Right cardiac atrium (tissue), 5 donors: Measurements from ENCODE around the gene ELAVL1. TPM values are rescaled to one million over a fixed set of nuclear protein-coding genes. Genes with fewer than 3 reads are reported as not detected.

Experiments used
- ATAC-seq, 2 donors: fragments of 200-7000 bp; cut with Tn5 transposase; one replicate each; pipeline versions ENCODE4 v1.8.0 to v1.9.1; 2020; ENCODE audit warnings: moderate library complexity in 2 of 2, mild to moderate bottlenecking in 1 of 2
- DNase-seq, 3 donors: peaks; one replicate each; pipeline ENCODE4 v3.0.0-alpha.2; 2020
- H3K27ac ChIP-seq: one replicate; pipeline ENCODE4 v1.5.1; 2013; ENCODE audit warnings: mild to moderate bottlenecking, low read length, control low read depth, moderate library complexity
- H3K27me3 ChIP-seq: one replicate; pipeline ENCODE4 v1.6.1; 2013; ENCODE audit not compliant: control insufficient read depth, insufficient read depth
- H3K4me1 ChIP-seq: one replicate; pipeline ENCODE4 v1.6.1; 2013; ENCODE audit warnings: low read length; ENCODE audit not compliant: control insufficient read depth, insufficient read depth
- H3K4me3 ChIP-seq: one replicate; pipeline ENCODE4 v1.5.1; 2013; ENCODE audit warnings: low read length, control low read depth
- H3K9me3 ChIP-seq: one replicate; pipeline ENCODE4 v1.6.1; 2013; ENCODE audit warnings: low read length; ENCODE audit not compliant: control insufficient read depth
- WGBS: extraction: QIAGEN DNeasy Blood & Tissue Kit; methylation state at CpG from one replicate; pipeline ENCODE4 v1.1.7; 2013; 5-methylcytosine and 5-hydroxymethylcytosine counted together
- intact Hi-C, 4 donors: fragments of 100-400 bp; cut with DNase I; formaldehyde crosslinking; loops; one replicate each; pipeline versions ENCODE4 v1.11.0 to v1.14.0; 2022 to 2023
- polyA plus RNA-seq: library from polyadenylated mRNA; stranded (reverse); fragments of 200-250 nt; gene quantifications from one replicate; pipeline ENCODE4 v1.2.3, GENCODE V29; 2013
- total RNA-seq, 4 donors: library from RNA; stranded (reverse); fragmentation: NEBNext Ultra II Directional; extraction: Animal tissue kit (Norgen Biotek cat#: 25700); gene quantifications; one replicate each; pipeline ENCODE4 v1.2.1, GENCODE V29; 2021
- donor health status: healthy with polysubstance abuse.
- donor health status: DM: no; HTN: yes; CAD: no.
- donor health status: DM: no; HTN: no; CAD: no.
- donor health status: DM: no; HTN: yes; CAD: no; lungs with severe emphysema.
- donor health status: DM: yes; HTN: yes; CAD: no.

Gene ELAVL1
- total and polyA plus RNA-seq, 5 donors: 28.4 to 67.5 (median 64.2) TPM

DNA sequence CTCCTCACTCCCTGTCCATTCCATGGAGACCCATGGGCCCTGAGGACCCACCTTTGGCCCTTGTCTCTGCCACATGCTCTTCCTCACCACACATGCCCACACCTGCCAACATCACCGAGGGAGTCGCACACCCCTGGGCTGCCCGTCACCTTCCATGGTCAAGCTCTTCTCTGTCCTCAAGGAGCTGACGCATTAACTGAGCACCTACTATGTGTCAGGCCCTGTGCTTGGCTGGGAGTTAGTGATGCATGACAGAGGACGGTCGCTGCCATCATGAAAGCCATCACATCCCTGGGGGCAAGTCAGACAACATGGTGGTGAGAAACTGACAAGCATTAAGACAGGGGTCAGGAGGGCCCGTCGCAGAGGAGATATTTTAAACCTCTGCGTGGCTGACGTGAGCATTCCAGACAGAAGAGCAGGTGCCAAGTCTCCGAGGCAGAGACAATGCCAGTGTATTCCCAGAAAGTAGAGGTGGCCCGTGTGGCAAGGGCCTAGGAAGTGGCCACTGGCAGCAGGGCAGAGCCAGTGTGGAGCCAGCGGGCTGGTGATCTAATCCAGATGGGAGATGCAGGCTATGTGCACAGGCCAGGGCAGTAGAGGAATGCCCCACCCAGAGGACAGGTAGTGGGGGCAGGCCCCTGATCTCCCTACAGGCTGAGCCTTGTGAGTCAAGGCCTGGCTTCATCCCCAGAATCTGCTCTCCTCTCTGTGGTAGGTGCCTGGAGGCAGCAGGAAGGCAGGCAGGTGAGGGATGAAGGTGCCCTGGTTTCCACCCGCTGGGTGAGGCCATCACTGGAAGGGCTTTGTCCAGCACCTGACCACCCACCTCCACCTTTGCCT, 21.2 kb downstream of the ELAVL1 start:
- no peaks in the 10 kb centered on the region for H3K27me3 ChIP-seq
- peak overlapping the region; percentile 16 for H3K27ac ChIP-seq
- ATAC-seq: peak; percentile 32 to 59
- H3K4me3 ChIP-seq: no peak overlapping the region
- H3K9me3 ChIP-seq: no peaks in the 10 kb centered on the region
- DNase-seq: peak in 1 of 3 donors; percentile 7
- 77% methylated on average over 14 of the region's 14 CpGs for WGBS
- H3K4me1 ChIP-seq: peaks cover 12% of the 10 kb centered on the region
- intact Hi-C loops: no loop called here

GRCh38 chr19:7983286-7983950, 22.0 kb downstream of the ELAVL1 start:
- ATAC-seq: no peak

DNA sequence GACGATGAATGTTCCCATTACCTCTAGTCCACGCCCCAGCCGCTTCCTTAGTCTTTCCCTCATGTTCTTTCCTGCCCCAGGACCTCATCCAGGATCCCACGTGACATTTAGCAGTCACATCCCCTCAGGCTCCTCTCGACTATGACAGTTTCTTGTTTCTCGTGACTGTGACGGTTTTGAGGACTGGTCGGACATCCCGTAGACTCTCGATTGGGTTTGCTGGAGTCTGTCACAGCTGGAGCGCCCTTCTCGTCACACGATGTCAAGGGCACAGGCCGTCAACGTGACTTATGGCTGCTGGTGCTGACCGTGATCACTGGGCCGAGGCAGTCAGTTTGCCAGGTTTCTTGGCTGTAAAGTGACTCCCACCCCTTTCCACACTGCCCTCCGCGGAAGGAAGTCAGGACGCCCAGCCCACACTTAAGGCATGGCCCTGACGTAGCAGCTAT, 22.8 kb downstream of the ELAVL1 start:
- Histone ChIP-seq H3K9me3 (no peaks in the 10 kb centered on the region), H3K4me3 (no peak overlapping the region), H3K27me3 (no peaks in the 10 kb centered on the region), H3K4me1 (peaks cover 9% of the 10 kb centered on the region), H3K27ac (peak overlapping the region; percentile 40)
- WGBS: 51% methylated on average over 21 of the region's 21 CpGs
- intact Hi-C loops: no loop called here
- DNase-seq (peak in 1 of 3 donors; percentile 37), ATAC-seq (peak in 1 of 2 donors; percentile 59)

More at GRCh38 chr19:7983286-7983950, 22.0 kb downstream of the ELAVL1 start:
- 82% methylated on average over 18 of the region's 18 CpGs for WGBS
- H3K4me3 ChIP-seq: no peak overlapping the region
- intact Hi-C loops: no loop called here
- peak overlapping the region; percentile 40 for H3K27ac ChIP-seq
- DNase-seq: peak in 1 of 3 donors; percentile 23
- H3K27me3 ChIP-seq: no peaks in the 10 kb centered on the region
- H3K9me3 ChIP-seq: no peaks in the 10 kb centered on the region
- H3K4me1 ChIP-seq: peaks cover 12% of the 10 kb centered on the region

GRCh38 chr19:7982103-7982502, 23.3 kb downstream of the ELAVL1 start:
- intact Hi-C loops: no loop called here
- H3K4me3 ChIP-seq: no peak overlapping the region
- WGBS: 79% methylated on average over 10 of the region's 10 CpGs
- ATAC-seq (no peak), DNase-seq (peak in 1 of 3 donors; percentile 11)
- H3K4me1 ChIP-seq: peaks cover 8% of the 10 kb centered on the region
- peak overlapping the region; percentile 46 for H3K27ac ChIP-seq
- H3K27me3 ChIP-seq: no peaks in the 10 kb centered on the region
- H3K9me3 ChIP-seq: no peaks in the 10 kb centered on the region

- DNase-seq: peak in 1 of 3 donors; percentile 35
- 95% methylated on average over 7 of the region's 7 CpGs for WGBS
- Histone ChIP-seq H3K4me3 (no peak overlapping the region), H3K9me3 (no peaks in the 10 kb centered on the region), H3K27me3 (no peaks in the 10 kb centered on the region), H3K27ac (peak overlapping the region; percentile 46), H3K4me1 (peaks cover 8% of the 10 kb centered on the region)
- intact Hi-C loops: no loop called here
- ATAC-seq: no peak
Measured at GRCh38 chr19:7981661-7982060, 23.8 kb downstream of the ELAVL1 start.

- Histone ChIP-seq H3K4me1 (peaks cover 8% of the 10 kb centered on the region), H3K27ac (no peak overlapping the region), H3K4me3 (no peak overlapping the region), H3K27me3 (no peaks in the 10 kb centered on the region), H3K9me3 (no peaks in the 10 kb centered on the region)
- 91% methylated on average over 7 of the region's 7 CpGs for WGBS
- intact Hi-C loops: no loop called here
- no peak for ATAC-seq
- DNase-seq: no peak
Measured at GRCh38 chr19:7981199-7981598, 24.2 kb downstream of the ELAVL1 start.

DNA sequence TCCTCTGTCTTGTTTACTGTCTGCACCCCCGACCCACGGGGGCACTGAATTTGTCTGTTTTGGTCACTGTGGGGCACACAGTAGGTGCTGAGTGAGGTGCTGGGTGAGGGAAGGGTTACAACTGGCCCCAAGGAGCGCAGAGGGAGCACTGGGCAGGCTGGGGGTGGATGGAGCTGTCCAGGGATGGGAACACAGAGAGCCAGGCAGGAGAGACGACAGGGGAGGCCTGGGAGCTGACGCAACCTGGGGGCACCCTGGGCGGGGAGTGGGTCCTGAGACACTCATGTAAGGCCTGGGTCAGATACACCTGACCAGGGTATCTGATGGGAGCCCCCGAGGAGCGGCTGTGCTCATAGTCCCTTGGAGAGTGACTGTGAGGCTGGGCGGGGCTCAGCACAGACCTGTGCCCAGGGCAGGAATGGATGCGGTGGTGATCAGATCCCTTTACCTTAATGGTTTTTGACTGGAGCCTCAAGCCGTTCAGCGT, 24.8 kb downstream of the ELAVL1 start:
- H3K27ac ChIP-seq: no peak overlapping the region
- WGBS: 88% methylated on average over 12 of the region's 12 CpGs
- no peaks in the 10 kb centered on the region for H3K27me3 ChIP-seq
- no peak for ATAC-seq
- peaks cover 8% of the 10 kb centered on the region for H3K4me1 ChIP-seq
- H3K4me3 ChIP-seq: no peak overlapping the region
- intact Hi-C loops: no loop called here
- H3K9me3 ChIP-seq: no peaks in the 10 kb centered on the region
- DNase-seq: peak in 1 of 3 donors; percentile 24

- intact Hi-C loops: no loop called here
- Histone ChIP-seq H3K4me1 (peaks cover 8% of the 10 kb centered on the region), H3K27ac (no peak overlapping the region), H3K9me3 (no peaks in the 10 kb centered on the region), H3K27me3 (no peaks in the 10 kb centered on the region), H3K4me3 (no peak overlapping the region)
- DNase-seq (peak in 1 of 3 donors; percentile 13), ATAC-seq (no peak)
- WGBS: 90% methylated on average over 13 of the region's 13 CpGs
Measured at GRCh38 chr19:7980168-7980567, 25.3 kb downstream of the ELAVL1 start.

DNA sequence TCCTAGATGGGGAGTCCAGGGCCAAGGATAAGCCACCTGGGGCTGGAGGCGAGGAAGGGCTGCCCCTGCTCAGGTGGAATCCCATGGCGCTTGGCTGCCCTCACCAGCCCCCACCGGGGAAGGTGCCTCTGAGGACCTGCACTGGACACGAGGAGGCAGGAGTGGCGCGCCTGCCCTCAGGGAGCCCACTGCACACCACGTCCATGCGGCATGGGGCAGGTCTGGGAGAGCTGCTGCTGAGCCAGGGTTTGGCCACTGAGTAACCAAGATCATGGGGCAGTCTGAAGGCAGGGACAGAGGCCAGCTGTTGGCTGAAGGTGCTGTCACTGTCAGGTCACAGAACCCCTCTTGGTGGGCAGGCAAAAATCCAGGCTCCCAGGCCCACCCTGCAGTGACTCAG, 25.9 kb downstream of the ELAVL1 start:
- H3K27ac ChIP-seq: no peak overlapping the region
- ATAC-seq: no peak
- no peaks in the 10 kb centered on the region for H3K9me3 ChIP-seq
- DNase-seq: peak in 1 of 3 donors; percentile 35
- intact Hi-C loops: loop anchor here in 1 of 4 donors (10.0 kb wide), 1 partner anchor 265 kb away; no protein-coding TSS in a partner anchor
- 92% methylated on average over 8 of the region's 8 CpGs for WGBS
- H3K4me1 ChIP-seq: peaks cover 7% of the 10 kb centered on the region
- no peaks in the 10 kb centered on the region for H3K27me3 ChIP-seq
- no peak overlapping the region for H3K4me3 ChIP-seq

- ATAC-seq (no peak), DNase-seq (peak in 1 of 3 donors; percentile 43)
- Histone ChIP-seq H3K27ac (no peak overlapping the region), H3K4me1 (peaks cover 4% of the 10 kb centered on the region), H3K9me3 (no peaks in the 10 kb centered on the region), H3K4me3 (no peak overlapping the region), H3K27me3 (no peaks in the 10 kb centered on the region)
- 83% methylated on average over 10 of the region's 10 CpGs for WGBS
- intact Hi-C loops: loop anchor here in 1 of 4 donors (10.0 kb wide), 1 partner anchor 266 kb away; no protein-coding TSS in a partner anchor
Measured at GRCh38 chr19:7979011-7979410, 26.4 kb downstream of the ELAVL1 start.
